GM19324 (cell line): ENCODE results near the gene DGKD.

ENCODE experiments used
- ATAC-seq: cut with Tn5 transposase; IDR thresholded peaks from one replicate; pipeline ENCODE4 v1.9.1; 2021; ENCODE audit warnings: mild to moderate bottlenecking, moderate library complexity; ENCODE audit not compliant: unreplicated experiment, low FRiP score

DGKD gene

DNA sequence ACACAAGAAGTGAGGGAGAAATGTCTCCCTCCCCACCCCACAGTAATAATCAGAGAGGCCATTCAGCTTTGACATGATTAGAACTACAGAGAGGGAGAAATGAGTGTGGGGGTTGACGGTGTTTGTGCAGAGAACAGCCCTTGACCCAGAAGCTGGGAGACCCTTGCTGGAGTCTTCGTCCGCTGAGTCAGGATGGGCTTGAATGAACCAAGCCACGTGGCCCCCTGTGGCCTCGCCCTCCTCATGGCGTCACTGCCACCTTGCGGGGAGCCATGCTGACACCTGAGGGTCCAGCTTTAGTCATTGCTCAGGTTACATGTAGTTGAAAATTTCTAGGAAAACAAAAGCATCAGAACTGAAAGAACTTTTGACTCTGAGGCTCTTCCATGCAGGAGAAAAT is 101.2 kb downstream of the DGKD start:
- no peak for ATAC-seq

- no peak for ATAC-seq
Measured at GRCh38 chr2:233456111-233456510, 101.8 kb downstream of the DGKD start.

DNA sequence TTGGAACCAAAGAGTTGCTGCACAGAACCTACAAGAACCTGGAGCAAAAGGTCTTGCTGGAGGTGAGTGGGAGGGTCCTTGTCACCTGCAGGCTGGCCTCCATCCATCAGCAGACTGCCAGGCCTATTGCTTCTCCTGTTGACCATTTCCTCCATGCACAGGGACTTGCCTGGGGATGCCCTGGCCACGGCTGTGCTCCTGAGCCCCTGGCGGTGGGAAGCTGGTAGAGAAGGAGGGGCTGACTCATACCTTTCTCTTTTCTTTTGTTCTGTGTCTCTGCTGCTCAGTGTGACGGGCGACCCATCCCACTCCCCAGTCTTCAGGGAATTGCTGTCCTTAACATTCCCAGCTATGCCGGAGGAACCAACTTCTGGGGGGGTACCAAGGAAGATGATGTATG is 102.6 kb downstream of the DGKD start:
- ATAC-seq: no peak

DNA sequence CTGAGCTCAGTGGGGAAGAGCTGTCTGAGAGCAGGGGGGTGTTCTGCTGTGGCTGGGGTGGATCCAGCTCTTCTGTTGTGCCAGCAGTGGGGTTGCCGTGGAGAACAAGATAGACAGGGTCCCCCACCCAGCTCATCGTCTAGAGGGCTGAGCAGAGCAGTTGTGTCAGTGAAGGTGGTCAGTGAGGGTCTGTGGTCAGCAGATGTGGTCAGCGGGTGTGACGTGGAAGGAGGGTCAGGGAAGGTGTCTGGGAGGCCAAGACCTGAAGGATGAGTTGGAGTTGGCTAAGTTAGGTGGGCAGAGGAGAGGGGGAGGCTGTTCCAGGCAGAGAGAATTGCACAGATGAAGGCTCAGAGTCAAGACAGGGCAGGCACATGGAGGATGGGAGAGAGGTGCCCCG is 103.1 kb downstream of the DGKD start:
- no peak for ATAC-seq

- no peak for ATAC-seq
Measured at GRCh38 chr2:233458031-233458610, 103.8 kb downstream of the DGKD start.

- ATAC-seq: no peak
Measured at GRCh38 chr2:233458826-233459225, 104.5 kb downstream of the DGKD start.

DNA sequence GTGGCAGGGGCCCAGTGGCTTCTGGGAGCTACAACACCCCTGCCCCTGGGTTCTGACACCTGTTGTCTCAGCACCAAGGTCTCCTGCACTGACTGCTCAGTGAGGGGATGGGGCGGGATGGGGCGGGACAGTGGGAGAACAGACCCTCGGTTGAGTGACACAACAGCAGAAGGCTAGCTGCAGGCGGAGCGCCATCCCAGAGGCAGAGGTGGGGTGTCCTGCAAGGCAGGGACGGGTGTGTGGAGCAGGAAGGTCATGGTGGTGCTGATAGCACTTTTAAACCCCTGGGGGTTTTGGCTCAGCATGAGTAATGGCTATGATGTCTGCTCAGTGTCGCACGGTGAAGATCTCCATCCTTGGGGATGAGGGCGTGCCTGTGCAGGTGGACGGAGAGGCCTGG is 105.1 kb downstream of the DGKD start:
- no peak for ATAC-seq

DNA sequence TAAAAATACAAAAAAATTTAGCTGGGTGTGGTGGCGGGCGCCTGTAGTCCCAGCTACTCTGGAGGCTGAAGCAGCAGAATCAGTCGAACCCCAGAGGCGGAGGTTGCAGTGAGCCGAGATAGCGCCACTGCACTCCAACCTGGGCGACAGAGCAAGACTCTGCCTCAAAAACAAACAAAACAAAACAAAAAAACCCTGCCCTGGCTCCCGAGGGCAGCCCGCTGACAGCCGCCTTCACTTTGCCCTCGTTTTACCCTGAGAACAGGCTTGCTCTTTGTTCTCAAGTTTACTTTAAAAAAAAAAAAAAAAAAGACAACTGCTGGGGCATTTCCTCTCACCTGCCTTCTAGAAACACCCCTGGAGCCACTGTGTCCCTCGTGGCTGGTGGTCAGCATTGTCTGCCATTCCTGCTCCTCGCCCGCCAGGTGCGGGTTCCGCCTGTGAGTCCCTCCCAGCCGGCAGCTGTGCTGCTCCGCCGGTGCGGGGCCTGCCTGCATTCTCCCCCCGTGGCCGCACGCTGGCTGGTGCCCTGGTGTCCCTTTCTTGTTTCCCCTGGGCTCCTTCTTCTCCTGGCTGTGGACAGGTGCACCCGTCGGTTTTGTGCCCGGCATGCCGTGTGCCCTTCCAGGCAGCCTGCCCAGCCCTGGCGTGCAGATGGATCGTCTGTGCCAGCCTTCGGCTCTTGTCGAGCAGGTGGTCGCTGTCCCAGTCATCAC is 106.6 kb downstream of the DGKD start:
- no peak for ATAC-seq

GRCh38 chr2:233461481-233461891 is 107.2 kb downstream of the DGKD start:
- ATAC-seq: no peak

DNA sequence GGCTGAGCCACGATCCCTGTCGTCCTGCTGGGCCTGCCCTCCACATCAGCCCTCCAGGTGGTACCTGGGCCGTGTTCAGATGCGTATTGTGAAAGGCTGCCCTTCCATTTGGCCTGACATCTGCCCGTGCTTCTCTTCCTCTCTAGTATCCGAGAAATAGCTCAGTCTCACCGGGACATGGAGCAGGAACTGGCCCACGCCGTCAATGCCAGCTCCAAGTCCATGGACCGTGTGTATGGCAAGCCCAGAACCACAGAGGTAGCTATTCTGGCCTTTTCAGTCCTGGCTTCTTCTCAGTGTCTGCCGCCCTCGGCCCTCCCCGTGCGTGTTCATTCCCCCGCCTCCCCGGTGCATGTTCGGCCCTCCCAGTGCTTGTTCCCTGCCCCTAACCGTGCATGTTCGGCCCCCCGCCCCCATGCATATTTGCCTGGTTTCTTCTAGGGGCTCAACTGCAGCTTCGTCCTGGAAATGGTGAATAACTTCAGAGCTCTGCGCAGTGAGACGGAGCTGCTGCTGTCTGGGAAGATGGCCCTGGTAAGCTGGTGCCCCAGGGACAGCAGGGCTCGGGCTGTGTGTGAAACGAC is 108.0 kb downstream of the DGKD start:
- no peak for ATAC-seq

- no peak for ATAC-seq
Measured at GRCh38 chr2:233462826-233463470, 108.7 kb downstream of the DGKD start.

GRCh38 chr2:233463586-233463985 is 109.3 kb downstream of the DGKD start:
- no peak for ATAC-seq

GRCh38 chr2:233464056-233464455 is 109.8 kb downstream of the DGKD start:
- ATAC-seq: no peak

GRCh38 chr2:233464531-233465240 is 110.4 kb downstream of the DGKD start:
- ATAC-seq: no peak

DNA sequence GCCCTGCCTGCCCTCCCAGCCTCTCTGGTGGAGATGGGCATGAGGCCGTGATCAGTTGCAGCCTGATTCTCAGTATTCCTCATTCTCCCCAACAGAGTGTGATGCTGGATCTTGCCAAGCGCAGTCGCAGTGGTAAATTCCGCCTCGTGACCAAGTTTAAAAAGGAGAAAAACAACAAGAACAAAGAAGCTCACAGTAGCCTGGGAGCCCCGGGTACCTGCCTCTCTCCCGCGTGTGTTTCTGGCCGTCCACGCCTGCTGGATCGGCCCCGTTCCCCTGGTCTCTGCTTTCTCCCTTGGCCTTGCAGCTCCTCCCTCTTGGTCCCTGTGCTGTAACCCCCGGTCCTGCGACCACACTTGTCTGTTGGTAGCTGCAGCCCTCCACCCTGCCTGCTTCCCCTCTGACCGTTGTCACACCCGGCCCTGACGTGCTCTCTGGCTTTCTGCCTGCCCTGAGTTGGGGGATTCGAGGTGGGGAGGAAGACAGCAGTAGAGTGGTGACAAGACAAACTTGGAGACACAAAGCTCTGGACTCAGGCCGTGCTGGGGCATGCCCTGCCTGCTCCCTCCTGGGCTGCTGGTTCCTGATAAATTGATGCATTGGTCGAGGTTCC is 112.8 kb downstream of the DGKD start:
- ATAC-seq: no peak

- ATAC-seq: no peak
Measured at GRCh38 chr2:233468047-233468740, 113.9 kb downstream of the DGKD start.

DNA sequence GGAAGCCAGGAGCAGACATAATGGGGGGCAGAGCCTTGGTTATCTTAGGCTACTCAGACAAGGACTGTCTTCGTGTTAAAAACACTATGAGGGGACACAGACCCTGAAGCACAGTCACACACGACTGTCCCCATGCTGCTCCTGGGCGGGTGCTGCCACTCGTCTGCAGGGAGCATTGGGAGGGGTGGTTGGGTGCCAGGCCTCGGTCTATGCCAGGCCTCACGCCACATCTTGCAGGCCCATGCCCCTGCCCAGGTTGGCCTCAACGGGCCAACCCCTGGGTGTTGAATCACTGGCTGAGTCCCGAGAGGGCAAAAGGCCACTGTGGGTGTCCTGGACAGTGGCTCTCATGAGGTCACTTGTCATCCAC is 114.4 kb downstream of the DGKD start:
- ATAC-seq: no peak

DNA sequence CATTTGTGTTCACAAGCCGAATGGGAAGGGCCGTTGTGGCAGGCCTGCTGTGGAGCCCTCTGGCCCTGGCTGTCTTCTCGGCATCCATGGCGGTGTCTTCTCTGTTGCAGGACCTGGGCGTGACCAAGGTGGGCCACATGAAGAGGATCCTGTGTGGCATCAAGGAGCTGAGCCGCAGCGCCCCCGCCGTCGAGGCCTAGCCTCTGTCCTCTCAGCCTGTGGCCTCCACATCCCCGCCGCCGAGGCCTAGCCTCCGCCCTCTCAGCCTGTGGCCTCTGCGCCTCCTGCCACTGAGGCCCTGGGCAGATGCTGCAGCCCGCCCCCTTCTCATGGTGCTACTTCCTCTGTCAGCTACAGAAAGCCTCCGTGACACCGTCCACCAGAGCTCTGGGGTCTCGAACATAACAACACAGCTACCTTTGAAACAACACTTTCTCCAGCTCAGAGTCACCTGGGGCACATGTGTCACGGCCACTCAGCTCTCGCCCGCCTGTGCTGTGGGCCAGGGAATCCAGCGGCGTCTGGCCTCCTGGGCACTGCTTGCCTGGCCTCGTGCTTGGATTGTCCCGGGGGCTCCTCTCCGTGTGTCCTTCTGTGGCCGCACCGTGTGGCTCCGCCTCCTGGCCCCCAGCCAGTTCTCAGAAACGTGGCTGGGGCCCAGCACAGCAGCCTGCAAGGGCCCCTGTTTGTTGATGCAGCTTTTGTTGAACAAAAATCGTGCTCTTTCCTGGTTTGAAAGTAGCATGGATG is 115.1 kb downstream of the DGKD start:
- no peak for ATAC-seq

GRCh38 chr2:233470011-233470687 is 115.9 kb downstream of the DGKD start:
- ATAC-seq: no peak
